ENCODE data around the gene HIC2.
"Not testable (repeated sequence)": the region's sequence is repeated elsewhere in the genome, so short reads cannot be mapped to it uniquely, and the experiment has no call there.

The HIC2 gene

DNA sequence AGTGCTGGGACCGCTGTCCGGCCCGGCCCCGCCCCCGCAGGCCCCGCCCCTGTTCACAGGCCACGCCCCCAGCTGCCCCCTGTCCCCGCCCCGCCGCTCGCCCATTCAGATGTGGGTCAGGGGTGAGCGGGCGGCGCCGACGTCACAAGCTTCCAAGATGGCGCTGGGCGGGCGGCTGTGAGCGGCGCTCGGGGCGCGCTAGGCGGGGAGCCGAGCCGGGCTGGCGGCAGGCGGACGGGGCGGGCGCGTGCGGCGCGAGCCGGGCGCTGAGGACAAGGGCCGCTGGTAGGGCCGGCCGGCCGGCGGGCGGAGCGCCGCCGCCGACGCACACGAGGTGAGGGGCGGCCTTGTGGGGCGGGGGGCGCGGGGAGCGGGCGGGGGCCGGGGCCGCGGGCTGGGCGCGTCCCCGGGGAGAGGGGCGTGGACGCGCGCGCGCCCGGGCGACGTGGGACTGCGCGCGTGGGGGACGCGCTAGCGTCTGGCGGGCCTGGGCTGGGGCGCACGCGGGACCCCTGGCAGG is at the start of gene HIC2:
Gene HIC2, plus strand, starts transcription at position 145 of the 520 bp plus-strand sequence. CDS start 25,461 bp downstream, outside the sequence.
- DNase-seq (ENCODE audit: low read depth) = not testable (repeated sequence)

GRCh38 chr22:21368603-21369310 is 48.4 kb upstream of the HIC2 start:
- not testable (repeated sequence) for DNase-seq (ENCODE audit: low read depth)

- not testable (repeated sequence) for DNase-seq (ENCODE audit: low read depth)
Observed at GRCh38 chr22:21375880-21376279, 41.3 kb upstream of the HIC2 start.

- DNase-seq (ENCODE audit: low read depth) = not testable (repeated sequence)
Observed at GRCh38 chr22:21383701-21384467, 33.3 kb upstream of the HIC2 start, which contains the start of gene RIMBP3B. Gene RIMBP3B, plus strand, starts transcription at chr22:21383751. Its CDS starts 108 bp downstream, at chr22:21383859.

GRCh38 chr22:21384468-21385357 is 32.5 kb upstream of the HIC2 start:
- DNase-seq (ENCODE audit: low read depth) = not testable (repeated sequence)

DNA sequence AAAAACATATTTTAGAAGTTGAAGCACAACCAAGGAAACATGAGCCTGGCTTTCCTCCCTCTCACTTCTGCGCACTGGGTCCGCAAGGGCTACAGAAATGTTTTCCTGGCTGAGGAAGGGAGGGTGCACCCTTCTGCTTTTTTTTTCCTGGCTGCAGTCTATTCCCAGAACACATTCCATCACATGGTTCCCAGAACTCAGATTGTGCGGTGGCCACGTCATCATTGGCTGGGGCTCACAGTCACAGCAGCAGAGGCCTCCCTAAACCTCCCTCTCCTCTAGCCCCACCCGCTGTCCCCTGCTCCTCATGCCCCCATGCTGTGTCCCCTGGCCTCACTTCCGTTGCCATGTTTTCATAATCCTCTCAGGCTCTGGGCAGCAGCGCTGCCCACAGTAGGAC is 27.7 kb upstream of the HIC2 start:
- not testable (repeated sequence) for DNase-seq (ENCODE audit: low read depth)

GRCh38 chr22:21390013-21390412 is 27.2 kb upstream of the HIC2 start:
- not testable (repeated sequence) for DNase-seq (ENCODE audit: low read depth)

GRCh38 chr22:21394613-21395012 is 22.6 kb upstream of the HIC2 start:
- not testable (repeated sequence) for DNase-seq (ENCODE audit: low read depth)

DNA sequence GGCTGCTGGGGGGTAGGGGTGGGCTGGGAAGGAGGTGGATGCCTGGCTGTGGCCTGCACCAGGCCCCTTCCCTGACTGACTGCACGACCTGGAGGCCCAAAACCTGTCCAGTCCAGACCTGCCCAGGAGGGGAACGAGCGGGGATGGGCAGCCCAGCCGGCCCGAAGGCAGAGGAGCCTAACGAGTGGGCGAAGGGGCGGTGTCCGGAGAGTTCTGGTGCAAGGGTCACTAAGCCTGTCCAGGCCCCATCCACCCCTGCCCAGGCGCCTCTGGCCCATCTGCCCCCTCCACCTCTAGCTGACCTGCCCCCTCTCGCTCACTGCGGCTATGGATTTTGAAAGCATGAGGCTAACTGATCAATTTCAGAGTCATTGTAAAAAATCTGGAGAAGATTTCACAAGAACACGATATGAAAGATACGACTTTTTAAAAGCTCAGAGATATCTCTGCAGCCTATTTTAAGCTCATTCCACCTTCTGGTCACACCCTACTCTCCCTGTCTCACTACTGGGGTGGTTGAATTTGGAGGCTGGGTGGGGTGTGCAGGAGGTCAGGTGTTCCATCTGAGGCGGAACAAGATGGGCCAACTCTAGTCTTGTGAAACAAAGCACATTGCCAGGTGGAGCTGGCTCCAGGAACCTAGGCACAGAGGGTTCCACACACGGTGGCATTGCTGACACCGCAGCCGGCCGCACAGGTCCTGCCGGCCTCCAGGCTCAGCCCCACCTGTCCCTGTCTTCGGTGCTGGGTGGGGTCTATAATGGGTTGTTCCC is 15.8 kb upstream of the HIC2 start:
- not testable (repeated sequence) for DNase-seq (ENCODE audit: low read depth)

DNA sequence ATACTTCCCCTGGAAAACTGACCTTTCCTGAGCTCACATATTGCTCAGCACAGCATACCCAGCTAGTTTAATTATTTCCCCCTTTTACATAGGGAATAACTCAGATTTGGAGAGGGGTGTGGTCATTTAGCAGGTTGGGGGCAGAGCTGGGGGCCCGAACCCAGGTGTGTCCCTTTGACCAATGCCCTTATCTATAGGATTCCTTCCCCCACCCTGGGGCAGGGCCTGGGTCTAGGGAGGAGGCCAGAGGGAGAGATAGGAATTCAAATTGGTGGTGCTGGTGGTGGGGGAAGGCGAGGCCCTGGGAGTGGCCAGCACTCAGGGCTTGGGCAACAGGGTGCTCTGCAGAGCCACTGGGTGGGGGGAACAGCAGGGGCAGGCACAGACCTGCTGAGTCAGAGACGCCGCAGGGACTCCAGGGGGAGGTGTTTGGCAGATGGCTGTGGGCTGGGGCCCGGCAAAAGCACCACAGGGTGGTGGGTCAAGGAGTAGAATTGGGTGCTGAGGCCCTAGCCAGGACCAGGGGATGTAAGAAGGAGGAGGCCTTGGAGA is 14.3 kb upstream of the HIC2 start:
- DNase-seq (ENCODE audit: low read depth) = not testable (repeated sequence)

GRCh38 chr22:21407139-21407538 is 10.0 kb upstream of the HIC2 start:
- not testable (repeated sequence) for DNase-seq (ENCODE audit: low read depth)

DNA sequence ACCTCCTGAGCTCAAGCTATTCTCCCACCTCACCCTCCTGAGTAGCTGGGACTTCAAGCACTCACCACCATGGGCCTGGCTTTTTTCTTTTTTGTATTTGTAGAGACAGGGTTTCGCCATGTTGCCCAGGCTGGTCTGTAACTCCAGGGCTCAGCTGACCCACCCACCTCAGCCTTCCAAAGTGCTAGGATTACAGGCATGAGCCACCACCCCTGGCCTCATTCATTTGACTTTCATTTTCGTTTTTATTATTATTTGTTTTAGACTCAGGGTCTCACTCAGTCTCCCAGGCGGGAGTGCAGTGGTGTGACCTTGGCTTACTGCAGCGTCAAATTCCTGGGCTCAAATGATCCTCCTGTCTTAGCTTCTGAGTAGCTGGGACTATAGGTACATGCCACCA is 9.4 kb upstream of the HIC2 start:
- not testable (repeated sequence) for DNase-seq (ENCODE audit: low read depth)

DNA sequence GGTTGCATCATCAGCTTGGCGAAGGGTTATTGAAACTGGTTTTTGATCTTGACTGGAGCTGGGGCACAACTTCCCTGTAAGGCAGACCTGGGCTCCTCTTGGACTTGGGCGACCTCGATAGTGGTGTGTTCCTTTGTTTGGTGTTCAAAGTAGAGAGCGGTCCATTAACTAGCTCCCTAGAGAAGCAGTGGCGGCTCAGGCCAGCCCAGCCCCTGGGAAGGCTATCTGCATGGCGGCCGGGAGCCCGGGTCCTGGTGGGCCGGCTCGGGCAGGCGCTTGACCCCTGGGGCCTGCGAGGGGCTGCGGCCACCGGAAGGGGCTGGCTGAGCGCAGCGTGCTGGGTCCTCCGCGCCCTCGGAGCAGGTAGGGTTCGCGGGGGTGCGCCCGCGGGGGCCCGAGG is 796 bp upstream of the HIC2 start:
- not testable (repeated sequence) for DNase-seq (ENCODE audit: low read depth)

DNA sequence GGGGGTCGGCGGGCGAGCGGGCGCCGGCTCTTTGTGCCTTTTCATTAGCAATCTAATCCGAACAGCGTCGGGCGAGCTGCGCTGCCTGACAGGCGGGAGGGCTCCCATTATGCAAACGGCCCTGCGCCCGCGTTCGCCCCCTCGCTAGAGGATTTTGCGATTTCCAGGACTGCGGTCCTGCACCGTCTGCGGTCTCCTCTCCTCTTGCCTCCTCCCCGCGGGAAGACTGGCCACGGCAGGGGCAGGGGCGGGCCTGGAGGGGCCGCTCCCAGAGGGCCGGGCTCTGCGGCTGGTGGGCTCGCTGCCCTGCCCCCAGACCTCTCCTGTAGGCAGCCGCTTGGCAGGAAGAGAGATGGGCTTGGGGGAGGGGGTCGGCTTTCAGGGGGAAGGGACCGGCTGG is 682 bp downstream of the HIC2 start:
- not testable (repeated sequence) for DNase-seq (ENCODE audit: low read depth)

DNA sequence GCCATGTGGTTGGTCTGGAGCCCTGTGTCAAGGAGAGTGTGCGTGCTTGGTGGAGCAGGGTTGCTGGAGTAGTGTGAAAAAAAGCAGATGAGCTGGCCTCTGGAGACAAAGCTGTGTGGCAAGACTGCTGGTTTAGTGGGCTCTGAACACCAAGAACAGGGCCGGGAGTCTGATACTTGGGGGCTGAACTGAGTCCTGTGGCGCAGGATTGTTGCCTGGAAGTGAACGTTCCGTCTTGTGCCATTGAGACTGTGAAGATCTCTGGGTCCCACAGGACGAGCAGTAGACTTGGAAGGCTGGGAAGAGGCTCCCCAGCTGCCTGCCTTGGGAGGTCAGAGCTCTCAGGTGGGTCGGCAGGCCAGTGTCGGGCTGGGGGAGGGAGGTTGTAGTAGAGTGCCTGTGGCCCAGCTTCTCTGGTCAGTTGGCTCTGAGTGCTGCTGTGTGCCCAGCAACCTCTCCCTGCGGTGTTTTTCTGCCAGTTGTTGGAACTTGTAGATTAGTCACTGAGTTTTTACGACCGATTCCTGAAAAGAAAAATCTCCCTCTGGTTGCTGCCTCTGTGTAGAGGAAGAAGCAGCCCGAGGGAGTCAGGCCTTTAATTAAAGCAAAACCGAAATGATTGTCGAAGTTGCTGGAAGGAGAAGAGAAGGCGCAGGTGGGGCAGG is 1.9 kb downstream of the HIC2 start:
- DNase-seq (ENCODE audit: low read depth) = not testable (repeated sequence)

GRCh38 chr22:21420180-21420763 is 3.1 kb downstream of the HIC2 start:
- not testable (repeated sequence) for DNase-seq (ENCODE audit: low read depth)

- DNase-seq (ENCODE audit: low read depth) = not testable (repeated sequence)
Observed at GRCh38 chr22:21424084-21424709, 7.0 kb downstream of the HIC2 start.

DNA sequence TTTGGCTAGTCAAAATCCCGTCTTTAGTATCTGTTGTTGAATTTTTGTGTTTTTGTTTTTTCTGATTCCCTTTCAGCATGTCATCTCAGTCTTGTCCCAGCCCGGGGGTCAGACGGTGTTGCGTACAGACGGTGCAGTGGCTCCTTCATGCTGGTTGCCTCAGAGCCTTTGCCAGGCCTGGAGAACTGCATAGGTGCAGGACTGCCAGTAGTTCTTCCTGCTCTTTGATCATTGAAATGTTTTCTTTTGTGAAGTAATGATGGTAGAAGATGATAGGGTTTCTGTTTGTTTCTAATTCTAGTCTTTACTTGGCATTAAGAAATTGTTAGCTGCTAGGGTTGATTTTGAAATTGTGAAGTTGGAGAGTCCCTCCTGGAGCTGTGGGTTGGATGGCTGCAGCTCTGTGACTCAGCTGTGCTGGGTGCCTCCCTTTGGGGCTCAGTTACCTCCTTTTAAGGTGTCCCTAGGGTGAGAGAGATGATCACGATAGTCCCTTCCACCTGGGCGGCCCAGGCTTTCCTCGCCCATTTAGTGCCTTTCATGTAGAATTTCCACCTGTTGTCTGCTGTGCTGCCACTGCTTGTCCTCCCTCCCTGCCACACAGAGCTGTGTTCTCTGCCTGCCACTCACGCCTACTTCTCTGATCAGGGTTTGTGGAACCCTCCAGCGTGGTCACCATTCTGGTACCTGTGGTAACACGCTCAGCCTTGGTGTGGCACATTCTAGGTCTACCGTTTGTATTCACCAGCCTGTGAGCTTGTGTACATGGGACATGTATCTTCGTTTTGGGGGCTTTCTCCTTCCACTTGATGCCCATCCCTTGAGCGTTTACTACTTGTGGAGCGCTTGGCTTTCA is 17.4 kb downstream of the HIC2 start:
- DNase-seq (ENCODE audit: low read depth) = not testable (repeated sequence)
